Left cardiac atrium (tissue), 4 donors: ENCODE measurements around the gene TGFBR1. TPM values are rescaled to one million over a fixed set of nuclear protein-coding genes. Genes with fewer than 3 reads are reported as not detected.
A peak's percentile ranks its signal among the peaks of the same experiment; 100 is the strongest.
"Not testable (repeated sequence)": the region's sequence is repeated elsewhere in the genome, so short reads cannot be mapped to it uniquely, and the experiment has no call there.

ENCODE experiments used
- ATAC-seq, 2 donors: fragments of 200-7000 bp; cut with Tn5 transposase; one replicate each; pipeline ENCODE4 v1.9.1; 2020; ENCODE audit warnings: mild to moderate bottlenecking in 2 of 2, moderate library complexity in 2 of 2
- DNase-seq: peaks from one replicate; pipeline ENCODE4 v3.0.0-alpha.2; 2020
- intact Hi-C, 2 donors: fragments of 100-400 bp; cut with DNase I; formaldehyde crosslinking; loops; one replicate each; pipeline versions ENCODE4 v1.14.1 to v1.15.1; 2022 to 2023
- total RNA-seq, 2 donors: library from RNA; stranded (reverse); fragmentation: NEBNext Ultra II Directional; extraction: Animal tissue kit (Norgen Biotek cat#: 25700); gene quantifications; one replicate each; pipeline ENCODE4 v1.2.1, GENCODE V29; 2021
- donor health status: DM: no; HTN: yes; CAD: no.
- donor health status: DM: no; HTN: yes; CAD: no; lungs with severe emphysema.
- donor health status: DM: yes; HTN: yes; CAD: no.
- donor health status: Dilated cardiomyopathy.

The TGFBR1 gene
- total RNA-seq, 2 donors from 2014 or later = 17.3 to 27.1 TPM

DNA sequence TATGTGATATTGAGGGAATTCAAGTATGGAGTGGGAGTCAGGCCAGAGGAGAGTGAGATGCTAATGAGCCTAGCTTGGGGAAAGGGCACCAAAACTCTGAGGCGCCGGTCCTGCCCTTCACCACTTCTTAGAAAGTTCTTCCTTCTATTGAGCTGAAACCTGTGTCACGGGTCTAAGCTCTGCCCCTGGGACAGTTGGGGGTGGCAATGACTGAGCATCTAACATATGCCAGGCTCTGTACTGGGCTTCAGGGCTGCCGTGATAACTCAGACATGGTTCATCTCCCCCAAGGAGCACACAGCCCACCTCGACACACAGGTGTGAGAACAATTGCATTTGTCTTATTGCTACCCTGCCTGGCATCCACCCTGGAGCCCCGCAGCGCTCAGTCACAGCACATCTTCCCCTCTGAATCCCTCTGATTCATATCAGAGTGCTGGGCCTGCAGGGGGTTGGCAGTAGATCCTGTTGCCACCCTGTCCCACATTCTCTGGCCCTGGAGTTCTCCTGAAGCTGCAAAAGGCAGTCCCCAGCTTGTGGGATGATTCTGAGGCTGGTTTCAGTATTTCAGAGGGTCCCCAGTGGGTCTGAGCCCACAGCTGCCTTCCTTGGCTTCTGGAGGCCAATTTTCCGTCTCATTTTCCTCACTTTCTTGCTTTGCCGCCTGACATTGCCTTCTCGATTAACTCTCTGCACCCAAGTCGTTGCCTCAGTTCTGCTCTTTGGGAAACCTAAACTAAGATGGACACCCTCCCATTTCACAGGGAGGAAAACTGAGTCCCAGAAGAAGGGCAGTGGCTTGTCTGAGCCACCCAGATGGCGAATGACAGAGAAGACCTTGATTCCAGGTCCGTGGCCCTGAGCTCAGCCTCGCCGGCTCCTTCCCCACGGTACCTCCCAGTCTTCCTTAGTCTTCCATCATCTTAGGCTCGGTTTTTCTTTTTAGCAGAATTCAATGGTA, 74.3 kb downstream of the TGFBR1 start:
- ATAC-seq (no peak), DNase-seq (no peak)
- intact Hi-C loops = no loop called here

DNA sequence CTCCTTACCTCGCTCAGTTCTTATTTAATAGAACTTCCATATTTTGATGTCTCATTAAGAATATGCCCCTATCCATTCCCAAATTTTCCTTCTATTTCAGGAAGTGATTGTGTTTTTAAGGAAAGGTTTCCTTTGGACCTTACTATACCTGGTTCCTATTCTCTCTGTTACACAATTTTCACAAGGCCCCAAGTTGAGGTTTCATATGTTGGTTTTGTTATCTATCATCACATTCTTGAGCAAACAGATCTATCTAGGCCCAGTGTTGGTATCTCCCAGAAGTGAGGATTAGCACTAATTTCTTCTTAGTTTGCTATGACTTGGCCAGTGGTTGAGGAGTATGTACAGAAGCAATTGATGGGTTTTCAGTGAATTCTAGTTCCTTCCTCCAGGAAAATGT, 75.3 kb downstream of the TGFBR1 start:
- ATAC-seq = no peak
- intact Hi-C loops = no loop called here
- DNase-seq = no peak

DNA sequence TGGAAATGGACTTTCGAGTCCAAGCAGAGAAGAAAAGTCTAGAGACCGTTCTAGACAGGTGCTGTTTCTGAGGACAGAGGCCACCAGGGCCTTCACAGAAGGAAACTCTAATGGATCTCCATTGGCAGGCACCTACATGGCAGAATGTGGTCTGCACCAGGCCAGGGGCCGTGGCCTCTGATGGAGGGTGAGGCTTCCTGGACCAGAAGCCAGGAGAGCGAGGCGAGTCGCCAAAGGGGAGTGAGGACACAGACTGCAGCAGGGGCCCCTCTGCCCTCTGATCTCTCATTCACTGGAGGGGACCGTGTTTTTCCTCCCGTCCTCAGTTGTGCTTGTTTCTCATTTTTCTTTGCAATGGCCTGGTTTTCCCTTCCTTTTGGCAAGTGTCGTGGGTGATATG, 75.7 kb downstream of the TGFBR1 start:
- ATAC-seq = no peak
- intact Hi-C loops = no loop called here
- no peak for DNase-seq

DNA sequence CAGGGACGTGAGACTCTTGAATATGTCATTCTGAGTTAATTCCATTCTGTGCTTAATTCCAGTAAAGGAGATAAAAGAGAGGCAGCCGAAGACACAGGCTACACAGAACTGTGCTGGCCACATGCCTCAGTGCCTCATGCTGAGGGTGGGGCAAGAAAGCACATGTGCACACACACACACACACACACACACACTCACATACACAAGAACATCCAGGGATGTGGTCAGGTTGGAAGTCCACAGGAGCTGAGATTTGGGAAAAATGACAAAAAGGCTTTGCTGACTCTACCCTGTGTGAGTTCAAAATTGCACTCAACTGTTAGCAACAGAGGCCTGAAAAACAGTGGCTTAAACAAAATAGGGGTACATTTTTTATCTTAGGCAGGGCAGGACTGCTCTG, 76.3 kb downstream of the TGFBR1 start:
- ATAC-seq (no peak), DNase-seq (no peak)
- intact Hi-C loops = no loop called here

DNA sequence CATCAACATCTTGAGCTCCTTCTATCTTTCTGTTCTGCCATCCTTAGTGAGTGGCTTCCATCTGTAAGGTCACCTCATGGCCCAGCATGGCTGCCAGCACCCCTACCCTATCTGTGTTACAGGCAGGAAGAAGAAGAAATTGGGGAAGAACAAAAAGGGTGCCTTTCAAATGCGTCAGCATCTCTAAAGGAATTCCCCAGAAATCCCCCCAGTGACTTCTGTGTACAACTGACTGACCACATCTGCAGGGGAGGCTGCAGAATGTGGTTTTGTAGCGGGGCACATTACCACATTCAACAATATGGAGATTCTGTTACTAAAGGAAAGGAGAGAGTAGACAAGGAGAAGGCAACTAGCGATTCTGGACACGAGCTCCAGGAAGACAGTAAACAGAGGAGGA, 76.7 kb downstream of the TGFBR1 start:
- DNase-seq (no peak), ATAC-seq (no peak)
- intact Hi-C loops = no loop called here

DNA sequence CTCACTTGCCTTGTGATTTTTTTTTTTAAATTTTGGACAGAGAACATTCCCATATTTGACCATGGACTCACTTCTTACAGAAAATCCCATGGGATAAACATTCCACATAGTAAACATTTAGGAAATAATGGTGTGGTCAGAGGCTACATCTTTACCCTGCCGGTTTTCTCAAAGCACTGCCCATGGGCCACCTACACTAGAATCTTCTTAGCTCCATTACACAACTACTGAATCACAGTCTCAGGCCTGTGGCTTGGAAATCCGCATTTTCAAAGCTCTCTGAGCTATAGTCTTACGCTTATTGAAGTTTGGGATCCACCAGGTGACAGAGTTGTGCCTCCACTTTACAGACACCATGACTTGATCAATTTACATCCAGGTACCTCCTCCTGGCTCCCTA, 77.4 kb downstream of the TGFBR1 start:
- ATAC-seq = no peak
- no peak for DNase-seq
- intact Hi-C loops = no loop called here

DNA sequence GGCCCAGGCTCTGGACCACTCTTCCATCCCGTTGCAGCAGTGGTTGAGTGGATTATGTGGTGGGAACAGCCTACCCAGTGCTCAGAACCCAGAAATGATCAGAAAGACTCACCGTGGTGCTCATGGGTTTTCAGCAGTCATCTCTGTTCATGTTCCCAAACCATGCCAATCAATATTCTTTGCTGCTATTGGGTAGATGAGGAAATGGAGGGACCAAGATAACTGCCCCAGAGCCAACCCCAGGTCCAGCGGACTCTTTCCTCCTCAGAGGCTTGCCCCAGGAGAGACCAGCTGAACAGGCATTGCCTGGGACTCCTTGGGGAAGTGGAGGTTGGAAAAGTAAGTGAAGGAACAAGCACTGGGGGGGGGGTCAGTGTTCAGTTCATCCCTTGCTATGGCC, 78.7 kb downstream of the TGFBR1 start:
- ATAC-seq (no peak), DNase-seq (no peak)
- intact Hi-C loops = no loop called here

DNA sequence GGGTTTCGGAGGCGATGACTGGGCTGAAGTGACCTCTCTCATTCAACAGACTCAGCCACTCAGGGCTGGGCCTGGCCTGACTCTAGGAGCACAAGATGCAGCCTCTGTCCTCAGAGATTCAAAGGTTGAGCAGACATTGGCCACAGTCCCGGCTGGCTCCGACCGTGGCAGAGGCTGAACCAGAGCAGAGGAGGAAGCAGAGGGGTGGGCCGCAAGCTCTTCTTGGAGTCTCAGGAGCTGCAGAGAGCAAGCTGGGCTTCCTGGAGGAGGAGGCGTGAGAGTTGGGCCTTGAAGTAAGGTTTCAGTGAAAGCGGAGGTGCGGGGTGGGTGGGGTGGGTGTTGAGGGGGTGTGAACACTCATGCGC, 79.2 kb downstream of the TGFBR1 start:
- ATAC-seq (peak in 1 of 2 donors; percentile 55), DNase-seq (peak; percentile 47)
- intact Hi-C loops = no loop called here

DNA sequence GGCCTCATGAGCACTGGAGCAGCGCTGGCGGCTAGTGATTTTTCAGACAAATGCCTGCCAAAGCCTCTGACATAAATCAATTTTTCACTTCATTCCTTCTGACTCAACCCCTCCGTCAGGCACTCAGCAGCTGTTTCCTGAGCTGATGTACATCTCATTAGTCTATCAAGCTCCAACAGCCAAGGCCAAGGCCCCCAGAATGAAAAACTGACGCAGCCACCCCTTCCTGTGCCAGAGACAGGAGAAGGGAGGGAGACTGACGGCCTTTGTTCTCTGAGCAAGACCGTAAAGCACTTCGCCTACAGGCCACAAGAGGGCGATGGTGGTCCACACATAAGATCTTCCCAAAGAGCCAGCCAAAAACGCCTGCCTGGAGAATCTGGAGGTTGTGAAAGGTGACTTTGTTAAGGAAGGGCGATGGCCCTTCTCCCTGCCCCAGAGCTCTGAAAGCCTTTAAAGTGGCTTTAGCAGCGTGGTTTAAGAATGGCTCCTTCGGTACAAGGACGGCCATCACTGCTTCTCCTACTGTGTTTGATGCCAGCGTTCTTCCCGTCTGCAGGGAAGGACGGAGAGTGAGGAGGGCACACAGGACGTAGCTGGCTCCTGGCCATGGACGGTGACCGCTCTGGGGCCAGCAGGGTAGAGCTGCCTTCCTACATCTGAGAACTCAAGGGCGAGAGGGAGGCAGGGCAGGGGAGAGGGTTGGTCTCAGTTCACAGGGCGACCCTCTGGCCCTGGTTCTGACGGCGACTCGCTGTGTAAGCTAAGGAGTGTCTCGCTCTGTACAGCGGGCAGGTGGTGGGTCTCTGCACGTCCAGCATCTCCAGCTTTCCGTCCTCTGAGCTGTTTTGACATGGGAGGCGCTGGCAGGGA, 79.8 kb downstream of the TGFBR1 start:
- intact Hi-C loops = no loop called here
- ATAC-seq (peak; percentile 92 to 93), DNase-seq (peak; percentile 89)

DNA sequence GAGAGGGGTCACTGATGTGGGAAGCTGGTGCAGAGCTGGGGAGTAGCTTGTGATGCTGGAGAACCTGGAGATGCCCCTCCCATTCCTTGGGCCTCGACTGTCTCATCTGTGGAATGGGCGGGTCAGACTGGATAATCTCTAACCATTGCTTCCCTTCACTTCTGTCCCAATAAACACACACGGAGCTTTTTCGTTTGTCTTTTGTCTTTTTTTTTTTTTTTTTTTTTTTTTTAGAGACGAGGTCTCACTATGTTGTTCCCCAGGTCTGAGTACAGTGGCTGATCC, 80.4 kb downstream of the TGFBR1 start:
- intact Hi-C loops = no loop called here
- ATAC-seq (no peak), DNase-seq (no peak)

DNA sequence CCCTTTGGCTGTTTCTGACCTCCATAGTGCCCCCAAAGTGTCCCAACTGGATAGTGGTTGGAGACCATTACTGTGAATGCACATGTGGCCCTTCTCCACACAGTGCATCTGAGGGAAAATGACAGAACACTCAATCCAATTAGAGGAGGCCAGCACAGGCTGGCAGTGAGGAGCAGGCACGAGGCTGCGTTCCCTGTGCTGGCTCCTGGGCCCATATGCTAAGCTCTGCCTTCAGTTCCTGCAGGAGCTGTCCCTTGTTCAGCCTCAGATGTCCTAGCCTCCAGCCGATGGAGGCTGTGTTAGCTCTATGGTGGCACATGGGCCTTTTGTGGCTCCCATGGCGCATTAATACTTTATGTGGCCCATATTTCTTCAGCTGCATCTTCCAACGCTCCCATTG, 81.0 kb downstream of the TGFBR1 start:
- no peak for ATAC-seq
- DNase-seq = no peak
- intact Hi-C loops = no loop called here

DNA sequence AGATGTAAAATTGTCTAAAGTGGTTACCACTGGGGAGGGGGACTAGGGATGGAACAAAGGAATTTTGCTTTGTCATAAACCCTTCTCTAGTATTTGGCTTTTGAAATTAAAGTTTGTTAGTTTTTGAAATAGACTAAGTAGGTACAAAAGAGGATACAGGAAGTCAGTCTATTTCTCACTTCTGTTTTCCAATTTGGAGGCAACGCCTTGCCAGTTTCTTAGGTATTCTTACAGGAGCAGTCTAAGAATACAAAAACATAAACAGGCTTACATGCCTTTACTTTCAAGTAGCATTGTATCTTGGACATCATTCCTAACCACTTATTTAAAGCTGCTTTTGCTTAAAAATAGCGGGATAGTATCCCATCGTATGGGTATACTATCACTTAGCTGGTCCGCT, 82.4 kb downstream of the TGFBR1 start:
- DNase-seq (no peak), ATAC-seq (no peak)
- intact Hi-C loops = no loop called here

DNA sequence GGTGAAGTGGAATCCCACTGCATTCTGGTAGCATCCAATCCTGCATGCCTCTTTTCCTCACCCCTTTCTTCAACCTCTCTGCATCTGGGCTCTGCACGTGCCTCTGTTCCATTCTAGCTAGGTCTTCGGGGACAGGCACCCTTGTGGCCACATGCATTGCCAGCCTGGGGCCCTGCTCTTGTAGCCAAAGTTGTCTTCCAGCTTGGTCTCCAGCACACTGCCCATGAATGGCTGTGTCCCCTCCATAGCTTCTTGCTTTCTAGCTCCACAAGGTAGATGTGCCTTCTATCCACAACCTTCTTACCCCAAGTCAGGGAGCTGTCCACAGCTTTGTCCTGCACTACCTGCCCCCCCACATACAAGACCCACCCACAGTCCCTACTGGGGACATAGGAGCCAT, 84.3 kb downstream of the TGFBR1 start:
- intact Hi-C loops = no loop called here
- DNase-seq (no peak), ATAC-seq (no peak)

DNA sequence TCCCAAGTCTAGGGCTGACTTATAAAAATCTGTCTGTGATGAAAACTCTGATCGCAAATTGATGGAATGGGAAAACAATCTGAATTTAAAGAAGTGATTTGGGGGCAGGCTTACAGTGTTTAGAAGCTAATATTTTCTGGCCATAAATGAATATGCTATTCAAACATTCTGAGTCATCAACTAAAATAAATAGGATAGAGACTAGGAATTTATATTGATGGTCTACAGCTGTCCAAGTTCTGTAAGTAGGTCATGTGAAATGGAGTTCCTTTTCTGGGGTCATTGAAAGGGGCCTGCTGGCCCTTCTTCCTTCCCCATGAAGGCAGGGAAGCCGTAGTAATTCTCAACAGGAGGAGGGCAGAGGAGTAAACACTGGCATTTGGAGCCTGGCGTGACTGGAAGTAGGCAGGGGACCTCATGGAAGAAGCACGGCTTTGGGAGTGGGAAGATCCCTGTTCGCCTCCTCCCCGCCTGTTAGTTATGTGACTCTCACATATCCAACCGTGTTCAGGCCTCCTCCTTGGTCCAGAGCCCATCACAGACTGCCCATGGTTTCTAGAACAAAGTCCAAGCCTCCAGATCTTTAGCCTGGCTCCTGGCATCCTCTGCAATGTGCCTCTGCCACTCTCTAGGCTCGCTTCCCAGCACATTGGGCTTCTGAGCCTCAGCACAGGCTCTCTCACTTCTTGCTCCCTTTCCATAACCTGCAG, 85.1 kb downstream of the TGFBR1 start:
- ATAC-seq = no peak
- no peak for DNase-seq
- intact Hi-C loops = no loop called here

DNA sequence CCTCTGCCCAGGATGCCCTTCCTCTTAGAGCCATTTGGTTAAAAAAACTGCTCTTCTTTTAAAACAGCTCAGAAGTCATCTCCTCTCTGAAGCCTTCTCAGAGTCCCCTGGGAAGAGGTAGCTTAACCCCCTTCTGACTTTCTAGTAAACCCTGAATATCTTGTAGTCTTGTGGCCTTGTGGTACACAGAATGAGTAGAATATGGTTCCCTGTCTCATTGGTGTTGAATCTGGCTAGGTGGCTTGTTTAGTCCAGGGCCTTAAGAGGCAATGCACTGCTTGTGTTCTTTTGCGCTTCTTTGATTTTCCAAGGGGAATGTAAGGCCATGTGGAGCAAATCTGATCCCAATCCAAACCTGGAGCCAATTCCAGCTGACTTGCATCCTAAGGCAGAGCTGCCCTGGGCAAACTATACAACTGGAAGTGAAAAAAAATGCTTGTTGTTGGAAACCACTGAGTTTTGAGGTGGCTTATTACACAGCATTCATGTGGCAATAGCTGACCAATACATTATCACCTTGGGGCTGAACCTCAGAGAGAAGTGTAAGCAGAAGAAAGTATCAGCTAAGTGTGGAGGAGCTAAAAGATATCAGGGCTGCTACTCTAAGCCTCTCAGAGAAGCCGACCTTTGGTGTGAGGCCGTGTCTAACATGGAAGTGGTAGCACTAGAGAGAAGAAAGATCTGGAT, 85.8 kb downstream of the TGFBR1 start:
- DNase-seq (no peak), ATAC-seq (no peak)
- intact Hi-C loops = no loop called here

DNA sequence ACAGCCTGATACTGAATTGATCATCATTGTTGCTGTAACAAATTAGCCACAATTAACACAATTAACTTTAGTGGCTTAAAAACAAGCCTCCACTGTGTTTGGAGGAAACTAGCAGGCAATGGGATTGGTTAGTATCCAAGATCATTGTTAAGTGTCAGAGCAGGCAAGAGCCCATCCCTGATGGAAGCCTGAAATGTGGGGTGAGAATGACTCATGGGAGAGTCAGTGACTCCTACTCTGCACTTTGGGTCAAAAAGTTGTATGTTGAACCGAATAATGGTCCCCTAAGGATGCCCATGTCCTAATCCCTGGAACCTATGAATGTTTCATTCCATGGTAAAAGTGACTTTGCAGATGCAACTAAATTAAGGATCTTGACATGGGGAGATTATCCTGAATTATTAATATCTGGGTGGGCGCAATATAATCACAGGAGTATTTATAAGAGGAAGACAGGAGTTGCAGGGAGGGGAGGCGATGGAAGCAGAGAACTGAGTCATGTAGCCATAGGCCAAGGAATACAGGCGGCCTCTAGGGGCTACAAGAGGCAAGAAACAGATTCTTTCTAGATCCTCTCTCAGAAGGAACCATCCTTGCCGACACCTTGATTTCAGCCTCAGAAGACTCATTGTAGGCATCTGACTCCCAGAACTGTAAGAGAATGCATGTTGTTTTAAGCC, 88.0 kb downstream of the TGFBR1 start:
- DNase-seq = no peak
- no peak for ATAC-seq
- intact Hi-C loops = no loop called here

DNA sequence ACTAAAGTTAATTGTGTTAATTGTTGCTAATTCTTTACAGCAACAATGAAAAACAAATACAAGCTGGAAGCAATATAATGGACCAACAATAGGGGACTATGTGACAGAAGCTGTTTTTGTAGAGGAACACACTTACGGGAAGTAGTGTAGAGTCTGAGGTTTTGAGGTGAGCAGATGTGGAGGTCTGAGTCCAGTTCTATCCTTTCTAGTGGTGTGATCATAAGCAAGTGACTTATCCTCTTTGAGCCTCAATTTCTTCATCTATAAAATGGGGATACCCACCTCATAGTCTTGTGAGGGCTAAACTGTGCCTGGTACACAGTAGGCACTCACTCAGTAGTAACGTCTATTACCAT, 88.5 kb downstream of the TGFBR1 start:
- ATAC-seq = no peak
- DNase-seq = no peak
- intact Hi-C loops = no loop called here

DNA sequence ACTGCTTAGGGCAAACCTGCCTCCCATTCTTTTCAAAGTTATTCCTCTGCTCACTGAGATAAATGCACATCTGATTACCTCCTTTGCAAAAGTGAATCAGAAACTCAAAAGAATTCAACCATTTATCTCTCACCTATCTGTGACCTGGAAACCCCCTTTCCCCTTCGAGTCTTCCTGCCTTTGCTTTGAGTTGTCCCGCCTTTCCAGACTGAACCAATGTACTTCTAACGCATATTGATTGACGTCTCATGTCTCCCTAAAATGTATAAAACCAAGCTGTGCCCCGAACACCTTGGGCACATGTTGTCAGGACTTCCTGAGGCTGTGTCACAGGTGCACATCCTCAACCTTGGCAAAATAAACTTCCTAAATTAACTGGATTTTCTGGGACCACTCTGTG, 91.6 kb downstream of the TGFBR1 start:
- intact Hi-C loops, ATAC-seq, DNase-seq: not testable (repeated sequence)

DNA sequence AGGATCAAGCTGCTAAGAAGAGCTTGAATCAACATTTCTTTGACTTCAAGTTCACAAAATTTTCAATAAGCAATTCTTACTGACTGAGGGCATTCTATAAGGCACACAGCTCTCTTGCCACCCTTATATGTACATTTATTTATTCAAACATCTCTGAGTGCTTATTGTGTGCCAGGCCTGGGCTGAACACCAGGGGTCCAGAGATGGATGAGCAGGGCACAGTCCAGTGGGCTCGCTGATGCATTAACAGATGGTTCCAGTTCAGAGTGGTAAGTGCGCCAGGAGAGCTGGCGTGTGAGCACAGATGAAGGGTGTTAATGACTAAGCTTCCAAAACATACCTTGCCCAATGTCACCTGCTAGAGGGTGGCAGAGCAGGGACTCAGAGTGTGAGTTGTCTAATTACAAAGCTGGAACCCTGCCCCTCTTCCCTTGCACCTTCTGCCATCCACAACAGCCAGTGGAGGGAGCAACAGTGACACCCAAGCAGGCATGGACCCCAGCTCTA, 92.3 kb downstream of the TGFBR1 start:
- ATAC-seq (no peak), DNase-seq (no peak)
- intact Hi-C loops = no loop called here
